Lower leg skin (tissue), 3 donors: Measurements from ENCODE around the gene KLRC4.

Experiments used
- CTCF ChIP-seq, 3 donors: fragments of 450-650 bp; IDR thresholded peaks; one replicate each; pipeline ENCODE4 v1.5.1; 2016; ENCODE audit warnings: antibody characterized with exemption in 3 of 3, mild to moderate bottlenecking in 3 of 3, moderate library complexity in 2 of 3
- POLR2A ChIP-seq, 2 donors: fragments of 450-650 bp; IDR thresholded peaks; one replicate each; pipeline ENCODE4 v1.6.1; 2016 to 2017; ENCODE audit warnings: antibody characterized with exemption in 2 of 2, mild to moderate bottlenecking in 1 of 2, moderate library complexity in 1 of 2

GRCh38 chr12:10455766-10456165 is 46.2 kb upstream of the KLRC4 start:
- no peak for TF ChIP-seq CTCF (IDR thresholded peaks at IDR 0.05)
- TF ChIP-seq POLR2A (IDR thresholded peaks at IDR 0.05): no peak
